D721Med (cell line): ENCODE results near the gene EGR2.

Experiments used
- DNase-seq: peaks from one replicate; pipeline ENCODE4 v3.0.0; 2011; ENCODE audit warnings: low spot score; ENCODE audit not compliant: insufficient read length
- FAIRE-seq: peaks from 2 replicates; lab custom pipeline; 2011; peaks lifted over from hg19 to GRCh38; lab: Jason Lieb, UNC
- CTCF ChIP-seq: IDR thresholded peaks from 2 replicates; pipeline ENCODE4 v1.5.1; 2012; ENCODE audit warnings: mild to moderate bottlenecking, control low read depth; ENCODE audit not compliant: insufficient read depth; ENCODE audit errors: missing control alignments

The EGR2 gene

GRCh38 chr10:62813981-62814380 lies 2.2 kb downstream of the EGR2 start:
- TF ChIP-seq CTCF, result no peak
- FAIRE-seq (no peak), DNase-seq (no peak)

- no peak for DNase-seq
- no peak for TF ChIP-seq CTCF
- no peak for FAIRE-seq
Measured at GRCh38 chr10:62813453-62813852, 2.7 kb downstream of the EGR2 start.

GRCh38 chr10:62812672-62813439 lies 3.3 kb downstream of the EGR2 start:
- no peak for FAIRE-seq

GRCh38 chr10:62811159-62811875 lies 4.8 kb downstream of the EGR2 start:
- no peak for FAIRE-seq

More at GRCh38 chr10:62812672-62813439, 3.3 kb downstream of the EGR2 start:
- TF ChIP-seq CTCF, result no peak
- DNase-seq, result no peak

GRCh38 chr10:62810156-62810902 lies 5.8 kb downstream of the EGR2 start:
- FAIRE-seq (no peak), DNase-seq (no peak)
- no peak for TF ChIP-seq CTCF

More at GRCh38 chr10:62811159-62811875, 4.8 kb downstream of the EGR2 start:
- no peak for DNase-seq
- no peak for TF ChIP-seq CTCF

GRCh38 chr10:62806251-62806650 lies 9.9 kb downstream of the EGR2 start:
- FAIRE-seq, result no peak
- no peak for TF ChIP-seq CTCF
- no peak for DNase-seq
